ENCODE data around the gene PCF11.
A peak's percentile ranks its signal among the peaks of the same experiment; 100 is the strongest.

PCF11 gene

DNA sequence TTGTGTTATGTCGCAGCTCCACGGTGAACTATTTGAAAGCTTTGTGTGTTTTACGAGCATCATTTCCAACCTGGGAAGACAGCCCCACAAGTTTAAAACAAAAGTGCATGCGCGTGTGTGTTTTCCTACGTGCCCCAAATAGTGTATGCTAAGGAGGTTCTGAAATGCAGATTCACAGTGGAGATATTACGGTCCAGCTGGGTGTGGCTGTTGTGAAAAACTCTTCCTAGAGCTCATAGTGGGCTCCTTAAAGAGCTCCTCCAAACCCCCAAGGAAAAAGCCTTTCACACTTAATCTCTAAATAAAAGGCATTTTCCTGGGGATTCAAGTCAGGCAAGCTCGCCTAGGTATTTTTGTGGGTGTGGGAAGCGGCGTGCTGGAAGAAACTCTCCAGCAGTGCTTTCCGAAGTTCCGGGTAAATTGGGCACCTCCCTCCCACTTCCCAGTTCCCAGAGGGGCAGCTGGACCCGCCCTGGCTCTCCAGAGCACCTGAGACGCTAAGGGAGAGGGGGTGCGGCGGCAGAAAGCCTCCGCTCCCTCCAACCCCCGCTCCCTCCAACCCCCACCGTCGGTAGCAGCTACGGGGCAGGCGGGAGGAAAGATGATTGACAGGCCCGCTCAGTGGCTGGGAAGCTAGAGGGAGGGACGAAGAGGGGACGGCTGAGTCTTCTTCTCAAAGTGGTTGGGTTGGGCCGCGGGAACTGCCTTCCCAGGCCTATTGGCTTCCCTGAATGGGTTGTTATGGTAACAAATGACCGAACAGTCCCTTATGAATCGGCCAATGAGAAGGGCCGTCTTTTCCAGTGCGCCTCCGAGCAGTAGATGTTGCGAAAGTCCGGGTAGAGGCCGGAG lies 561 bp upstream of the PCF11 start:
- peak; percentile 83 for DNase-seq

DNA sequence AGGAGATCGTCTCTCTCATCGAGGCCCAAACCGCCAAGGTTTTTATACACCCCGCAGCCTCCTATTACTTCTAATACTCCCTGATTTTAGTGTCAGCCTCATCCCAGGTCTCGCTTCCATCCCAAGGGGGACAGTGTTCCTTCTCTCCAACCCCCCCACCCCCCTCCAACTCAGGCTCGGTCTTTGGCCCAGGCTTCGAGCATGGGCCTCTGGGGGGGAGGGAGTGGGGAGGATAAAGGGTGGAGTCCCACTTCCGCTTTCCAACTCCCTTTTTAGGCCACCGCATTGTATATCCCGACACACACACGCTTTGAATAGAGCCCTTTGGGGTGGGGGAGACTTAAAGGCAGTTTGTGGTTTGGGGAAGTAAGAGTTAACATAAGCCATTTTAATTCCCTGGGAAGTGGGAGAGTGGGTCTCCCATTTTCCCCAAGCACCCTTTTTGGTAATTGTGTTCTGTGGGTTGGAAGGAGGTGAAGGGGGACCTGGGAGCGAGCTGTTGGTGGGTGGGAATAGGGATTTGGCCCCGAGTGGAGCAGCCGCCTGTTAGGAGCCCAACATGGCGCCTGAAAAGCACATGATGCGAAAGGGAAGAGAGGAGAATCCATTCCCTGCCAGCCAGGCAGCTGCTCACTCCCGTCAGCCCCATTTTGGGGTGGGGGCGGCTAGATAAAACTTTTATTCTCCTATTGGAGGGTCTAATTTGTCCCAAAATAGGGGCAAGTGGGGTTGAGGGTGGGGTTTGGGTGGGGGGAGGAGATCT lies 844 bp downstream of the PCF11 start:
- no peak for DNase-seq

DNA sequence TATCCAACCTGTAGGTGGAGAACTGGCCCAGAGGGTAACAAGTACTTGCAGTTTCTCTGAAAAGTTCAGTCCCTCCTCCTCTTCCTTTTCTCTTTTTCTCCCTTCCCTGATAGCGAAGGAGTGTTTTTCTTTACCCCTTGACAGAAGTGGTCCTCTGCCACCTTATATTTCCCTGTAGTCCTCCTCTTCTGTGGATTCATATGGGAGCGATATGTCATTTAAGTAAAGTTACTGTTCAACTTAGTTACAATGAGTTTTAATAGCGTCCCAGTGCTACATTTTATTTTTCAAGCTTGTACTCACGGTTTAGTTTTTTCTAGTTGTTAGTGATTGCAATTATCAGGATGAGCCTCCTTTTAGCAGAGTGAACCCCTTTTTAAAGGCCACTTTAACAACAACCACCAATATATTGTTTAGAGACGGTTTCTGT lies 1.4 kb downstream of the PCF11 start:
- no peak for DNase-seq

DNA sequence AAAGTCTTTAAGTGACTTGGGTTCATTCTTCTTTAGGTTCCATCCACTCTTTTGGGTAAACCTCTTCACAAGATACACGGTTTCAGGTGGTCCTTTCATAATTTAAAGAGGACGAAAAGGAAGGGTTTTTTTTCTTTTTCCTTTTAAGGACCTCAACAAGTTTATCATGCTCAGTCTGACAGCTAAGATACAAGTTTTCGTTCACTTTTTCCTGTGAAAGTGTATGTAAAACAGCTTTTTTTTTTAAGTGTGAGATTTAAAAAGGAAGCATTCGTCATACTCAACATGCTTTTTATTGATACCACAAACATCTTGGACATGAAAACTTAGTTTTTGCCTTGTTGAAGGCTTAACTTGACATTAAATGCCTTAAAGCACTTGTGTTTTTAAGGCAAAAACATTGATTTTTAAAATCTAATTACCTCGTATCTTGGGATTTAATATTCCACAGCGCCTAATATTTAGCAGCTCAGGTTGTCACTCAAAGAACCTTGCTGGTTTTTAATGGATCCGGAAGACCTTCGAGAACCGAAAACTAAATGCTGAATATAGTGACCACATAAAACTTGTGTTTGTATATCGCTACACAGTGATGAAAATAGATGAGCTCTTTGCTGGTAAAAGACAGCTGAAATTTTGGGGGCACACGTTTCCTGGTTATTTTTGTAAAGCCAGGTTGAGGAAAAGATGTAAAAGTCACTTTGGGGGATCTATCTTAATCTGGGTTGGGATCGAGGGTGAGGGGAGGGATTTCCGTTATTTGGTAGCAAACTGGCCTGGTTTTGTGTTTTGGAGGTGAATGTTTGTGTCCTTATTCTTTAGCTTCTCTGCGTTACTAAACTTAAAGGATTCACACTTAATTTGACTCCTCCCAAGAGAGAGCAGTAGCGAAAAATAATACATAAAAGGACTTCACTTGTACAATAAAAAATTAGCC lies 2.3 kb downstream of the PCF11 start:
- no peak for DNase-seq

DNA sequence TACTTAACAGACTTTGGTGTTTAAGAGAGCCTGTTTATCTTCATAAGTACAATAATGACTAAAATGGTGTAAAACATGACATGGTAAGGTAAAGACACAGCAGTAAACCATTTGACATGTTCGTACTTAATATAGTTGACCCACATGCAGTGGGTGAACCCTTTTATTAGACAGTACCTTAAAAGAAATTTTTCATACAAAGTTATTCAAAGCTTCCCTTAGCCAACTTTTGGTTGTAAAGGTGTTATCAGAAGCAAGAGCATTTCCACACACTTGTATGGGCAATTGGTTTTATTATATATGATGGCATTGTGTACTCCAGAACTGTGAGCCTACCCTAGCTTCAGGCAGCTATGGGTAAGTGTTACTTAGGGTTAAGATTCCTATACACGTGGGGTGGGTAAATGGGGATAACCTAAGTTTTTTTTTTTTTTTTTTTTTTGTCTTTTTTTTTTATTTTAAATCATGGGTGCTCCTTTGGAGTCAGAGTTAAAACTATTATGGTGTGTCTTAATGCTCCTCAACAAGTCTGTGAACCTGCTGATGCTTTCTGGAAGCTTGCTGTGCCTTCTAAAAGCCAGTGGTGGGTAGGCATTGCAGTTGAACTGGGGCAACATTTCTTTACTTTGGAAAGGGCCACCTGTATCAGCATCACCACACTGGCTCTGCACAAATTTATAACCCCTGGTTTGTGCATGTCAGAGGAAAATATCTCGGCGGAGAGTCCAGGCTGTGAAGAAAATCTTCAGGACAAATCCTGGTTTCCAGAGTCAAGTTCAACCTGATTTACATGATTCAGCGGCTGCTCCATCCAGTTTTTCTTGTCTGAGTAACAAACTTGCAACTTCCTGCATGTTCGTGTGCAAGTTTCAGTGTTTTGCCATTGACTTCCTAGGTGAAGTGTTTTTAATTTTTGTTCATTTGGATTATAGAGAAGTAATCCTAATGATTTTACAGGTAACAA lies 3.3 kb downstream of the PCF11 start:
- DNase-seq = no peak

DNA sequence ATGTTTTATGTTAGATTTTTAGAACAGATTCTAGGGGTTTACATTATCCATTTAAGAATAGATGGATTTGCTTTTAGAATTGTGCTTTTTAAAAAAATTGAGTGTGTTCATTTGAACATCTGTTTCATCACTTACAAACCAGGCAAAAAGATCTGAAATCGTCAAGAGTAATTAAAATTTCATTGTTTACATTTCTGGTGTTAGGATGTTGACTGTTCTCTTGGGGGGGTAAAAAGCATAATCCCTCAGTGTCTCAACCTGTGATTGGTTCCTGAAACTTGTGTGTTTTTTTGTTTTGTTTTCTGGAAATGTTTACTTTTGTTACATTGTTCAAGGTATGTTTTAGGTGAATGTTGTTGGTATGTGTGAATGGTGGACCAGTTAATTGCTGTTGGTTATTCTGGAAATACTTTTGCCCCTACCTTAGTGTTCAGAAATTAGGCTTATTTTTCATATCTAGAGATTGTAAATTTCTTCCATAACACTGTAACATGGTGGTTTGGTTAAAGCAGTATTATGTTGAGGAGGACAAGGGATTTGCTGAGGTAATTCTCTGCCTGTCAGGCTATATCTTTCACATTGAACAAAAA lies 4.8 kb downstream of the PCF11 start:
- no peak for DNase-seq

DNA sequence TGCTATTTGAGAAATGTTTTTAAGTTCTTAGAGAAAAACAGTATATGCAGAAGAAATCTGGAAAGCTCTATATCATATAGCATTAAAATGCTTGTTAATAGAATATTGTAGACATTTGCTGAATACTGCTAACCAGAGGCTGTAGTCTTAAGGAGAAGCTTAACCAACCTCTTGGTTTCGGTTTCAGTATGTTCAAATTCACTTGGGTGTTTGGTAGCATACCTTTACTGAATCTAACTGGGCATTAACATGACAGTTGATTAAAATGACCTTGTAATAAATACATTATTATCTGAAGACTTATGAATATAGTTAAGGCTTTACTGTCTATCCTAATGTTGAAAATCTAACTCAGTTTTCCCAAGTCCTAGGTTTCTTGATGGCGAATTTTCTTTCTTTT lies 5.4 kb downstream of the PCF11 start:
- DNase-seq = no peak

DNA sequence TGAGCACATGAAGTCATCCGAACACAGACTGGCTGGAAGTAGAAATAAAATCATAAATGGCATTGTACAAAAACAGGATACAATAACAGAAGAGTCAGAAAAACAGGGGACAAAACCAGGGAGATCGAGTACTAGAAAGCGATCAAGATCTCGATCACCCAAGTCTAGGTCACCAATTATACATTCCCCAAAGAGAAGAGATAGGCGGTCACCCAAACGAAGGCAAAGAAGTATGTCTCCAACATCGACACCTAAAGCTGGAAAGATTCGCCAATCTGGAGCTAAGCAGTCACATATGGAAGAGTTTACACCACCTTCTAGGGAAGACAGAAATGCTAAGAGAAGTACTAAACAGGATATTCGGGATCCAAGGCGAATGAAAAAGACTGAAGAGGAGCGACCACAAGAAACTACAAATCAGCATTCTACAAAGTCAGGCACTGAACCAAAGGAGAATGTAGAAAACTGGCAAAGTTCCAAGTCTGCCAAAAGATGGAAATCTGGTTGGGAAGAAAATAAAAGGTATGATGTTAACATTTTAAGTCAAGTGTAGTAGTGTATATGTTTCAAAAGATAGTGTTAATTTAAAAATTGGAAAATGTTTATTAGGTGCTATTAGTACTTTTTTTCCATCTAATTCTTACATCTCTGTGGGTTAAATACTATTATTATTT lies 9.4 kb downstream of the PCF11 start:
- DNase-seq = no peak

DNA sequence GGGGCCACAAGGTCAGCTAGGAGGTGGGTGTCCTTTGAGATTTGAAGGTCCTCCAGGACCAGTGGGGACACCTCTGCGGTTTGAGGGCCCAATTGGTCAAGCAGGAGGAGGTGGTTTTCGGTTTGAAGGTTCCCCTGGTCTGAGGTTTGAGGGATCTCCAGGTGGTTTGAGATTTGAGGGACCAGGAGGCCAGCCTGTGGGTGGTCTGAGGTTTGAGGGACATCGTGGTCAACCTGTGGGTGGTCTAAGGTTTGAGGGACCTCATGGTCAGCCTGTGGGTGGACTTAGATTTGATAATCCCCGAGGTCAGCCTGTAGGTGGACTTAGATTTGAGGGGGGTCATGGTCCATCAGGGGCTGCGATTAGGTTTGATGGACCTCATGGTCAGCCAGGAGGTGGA lies 11.8 kb downstream of the PCF11 start:
- no peak for DNase-seq

DNA sequence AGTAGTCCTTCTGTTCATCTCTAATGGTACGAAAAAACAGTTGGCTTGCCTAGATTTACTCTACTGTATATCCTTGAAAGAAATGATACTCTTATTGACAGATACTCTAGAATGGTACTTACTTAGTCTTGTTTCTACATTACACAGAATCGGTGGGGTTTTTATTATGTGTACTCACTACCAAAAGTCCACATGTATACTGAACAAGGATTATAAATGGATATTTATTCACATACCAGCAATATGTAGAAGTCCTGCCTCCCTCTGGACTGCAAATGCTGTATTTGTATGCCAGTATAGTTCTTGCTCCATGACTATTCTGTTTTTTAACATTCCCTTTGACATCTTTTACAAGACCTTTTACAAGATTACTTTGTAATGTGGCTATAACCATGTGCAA lies 13.9 kb downstream of the PCF11 start:
- no peak for DNase-seq

DNA sequence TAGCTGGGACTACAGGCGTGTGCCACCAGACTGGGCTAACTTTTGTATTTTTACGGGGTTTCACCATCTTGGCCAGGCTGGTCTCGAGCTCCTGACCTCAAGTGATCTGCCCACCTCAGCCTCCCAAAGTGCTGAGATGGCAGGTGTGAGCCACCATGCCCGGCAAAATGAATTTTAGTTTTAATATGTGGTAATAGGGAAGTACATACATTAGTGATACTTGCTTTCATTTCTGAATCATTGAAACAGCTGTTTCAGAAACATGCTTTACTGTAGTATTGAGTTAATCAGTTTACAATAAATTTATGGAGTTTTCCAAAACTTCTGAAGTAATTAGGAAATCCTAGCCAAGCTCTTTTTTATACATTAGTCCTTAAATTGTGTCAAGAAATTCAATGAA lies 15.6 kb downstream of the PCF11 start:
- no peak for DNase-seq

DNA sequence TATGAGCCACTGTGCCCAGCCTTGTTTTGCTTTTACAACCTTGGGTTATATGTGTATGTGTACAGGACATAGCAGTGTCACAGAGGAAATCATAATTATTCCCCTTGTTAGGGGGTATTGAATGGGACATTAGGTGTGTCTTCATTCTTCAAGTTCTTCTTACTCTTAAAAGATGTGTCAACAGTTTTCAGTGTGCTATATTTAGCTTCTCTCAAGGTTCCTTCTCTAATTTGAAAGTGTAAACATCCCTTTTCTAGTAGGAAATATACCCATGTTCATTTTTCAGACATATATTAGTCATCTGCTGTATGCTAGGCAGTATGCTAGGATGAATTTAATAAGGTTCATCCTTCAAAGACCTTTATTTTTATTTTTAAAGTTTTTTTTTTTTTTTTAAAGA lies 17.1 kb downstream of the PCF11 start:
- DNase-seq = no peak

DNA sequence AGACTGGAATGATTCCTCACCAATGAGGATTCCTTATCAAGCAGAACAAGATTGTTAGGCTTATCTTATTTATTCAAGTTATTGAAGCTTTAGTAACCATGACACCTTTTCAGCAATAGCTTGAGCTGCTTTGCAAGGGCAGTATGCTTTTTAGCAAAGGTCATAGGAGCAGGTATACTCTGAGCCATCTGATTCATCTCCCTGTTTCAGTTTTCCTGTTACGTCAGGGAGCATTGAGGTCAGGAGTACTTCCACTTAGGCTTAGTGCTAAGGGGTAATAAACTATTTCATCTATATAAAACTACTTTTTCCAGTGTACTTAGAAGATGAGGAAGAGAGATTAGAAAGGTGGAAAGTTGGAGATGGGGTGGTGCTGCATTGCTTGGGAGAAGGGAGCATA lies 18.9 kb downstream of the PCF11 start:
- no peak for DNase-seq

DNA sequence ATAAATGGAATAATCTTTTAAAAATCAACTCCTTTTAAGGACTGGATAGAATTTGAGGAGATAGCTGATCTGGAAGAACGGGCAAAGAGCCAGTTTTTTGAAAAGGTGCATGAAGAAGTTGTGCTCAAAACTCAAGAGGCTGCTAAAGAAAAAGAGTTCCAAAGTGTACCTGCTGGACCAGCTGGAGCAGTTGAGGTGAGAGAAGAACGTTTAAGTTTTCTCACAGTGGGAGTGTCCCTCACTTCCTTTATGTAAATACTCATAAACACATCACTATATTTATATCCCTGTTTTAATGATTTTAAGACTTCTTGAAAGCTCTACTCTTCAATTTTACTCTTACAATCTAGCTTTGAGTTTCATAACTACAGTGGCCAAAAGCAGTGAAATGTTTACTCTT lies 24.9 kb downstream of the PCF11 start:
- DNase-seq = no peak

DNA sequence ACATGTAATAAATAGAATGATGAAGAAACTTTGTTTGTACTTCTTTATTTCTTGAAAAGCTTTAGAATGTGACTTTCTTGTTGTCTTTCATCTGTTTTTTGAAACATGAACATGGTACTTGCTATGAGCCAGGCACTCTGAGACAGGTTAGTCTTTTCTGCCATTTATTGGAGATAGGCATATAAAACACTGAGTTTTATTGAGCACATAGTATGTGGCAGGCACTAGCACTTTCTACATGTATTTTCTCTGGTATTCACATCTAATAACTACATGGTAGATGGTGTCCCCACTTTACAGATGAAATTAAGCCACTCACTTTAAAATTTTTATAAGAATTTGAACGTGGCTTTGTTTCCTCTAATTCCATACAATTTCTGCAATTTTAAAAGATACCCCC lies 28.8 kb downstream of the PCF11 start:
- DNase-seq = no peak

DNA sequence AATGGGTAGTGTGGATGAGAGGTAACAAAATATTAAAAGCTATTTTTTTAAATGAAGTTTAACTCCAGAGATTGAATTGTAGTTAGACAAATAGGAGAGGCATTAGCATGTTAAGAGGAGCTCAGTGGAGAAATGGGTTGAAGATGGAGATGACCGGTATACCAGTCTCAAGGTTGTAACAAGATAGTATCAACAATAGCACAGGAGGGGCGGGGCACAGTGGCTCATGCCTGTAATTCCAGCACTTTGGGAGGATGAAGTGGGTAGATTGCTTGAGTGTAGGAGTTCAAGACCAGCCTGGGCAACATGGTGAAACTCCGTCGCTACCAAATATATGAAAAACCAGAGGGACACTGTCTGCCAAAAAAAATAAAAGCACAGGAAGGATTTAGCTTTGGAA lies 30.5 kb downstream of the PCF11 start:
- no peak for DNase-seq

DNA sequence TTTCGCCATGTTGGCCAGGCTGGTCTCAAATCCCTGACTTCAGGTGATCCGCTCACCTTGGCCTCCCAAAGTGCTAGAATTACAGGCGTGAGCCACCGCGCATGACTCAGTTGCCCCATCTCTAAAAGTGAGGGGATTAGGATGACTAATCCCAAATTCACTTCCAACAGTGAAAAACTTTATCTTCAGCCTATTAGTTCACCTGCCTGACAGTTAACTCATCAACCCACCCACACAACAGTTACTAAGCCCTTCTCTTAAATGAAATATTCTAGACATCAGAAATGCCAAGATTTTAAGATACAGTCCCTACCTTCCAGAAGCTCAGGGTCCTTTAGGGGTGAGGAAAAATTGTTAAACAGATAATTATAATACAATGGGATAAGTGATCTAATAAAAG lies 34.6 kb downstream of the PCF11 start:
- no peak for DNase-seq

DNA sequence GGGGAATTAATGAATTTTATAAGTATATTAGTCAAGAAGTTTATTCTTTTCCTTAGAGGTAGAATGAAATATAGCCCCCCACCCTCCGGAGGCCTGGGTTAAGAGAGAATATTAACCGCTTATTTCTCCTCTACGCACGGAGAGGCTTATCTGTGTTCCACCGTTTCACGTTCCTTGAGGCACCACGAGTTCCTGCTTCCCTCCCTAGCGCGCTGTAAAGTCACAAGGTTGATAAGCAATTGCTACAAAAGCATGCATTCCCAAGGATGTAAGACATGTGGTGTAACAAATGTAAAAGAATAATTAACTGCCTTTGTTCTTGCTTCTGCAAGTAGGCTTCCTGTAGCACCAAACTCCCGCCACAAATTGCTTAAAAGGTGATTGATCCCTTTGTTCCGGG lies 35.1 kb downstream of the PCF11 start:
- DNase-seq = no peak

DNA sequence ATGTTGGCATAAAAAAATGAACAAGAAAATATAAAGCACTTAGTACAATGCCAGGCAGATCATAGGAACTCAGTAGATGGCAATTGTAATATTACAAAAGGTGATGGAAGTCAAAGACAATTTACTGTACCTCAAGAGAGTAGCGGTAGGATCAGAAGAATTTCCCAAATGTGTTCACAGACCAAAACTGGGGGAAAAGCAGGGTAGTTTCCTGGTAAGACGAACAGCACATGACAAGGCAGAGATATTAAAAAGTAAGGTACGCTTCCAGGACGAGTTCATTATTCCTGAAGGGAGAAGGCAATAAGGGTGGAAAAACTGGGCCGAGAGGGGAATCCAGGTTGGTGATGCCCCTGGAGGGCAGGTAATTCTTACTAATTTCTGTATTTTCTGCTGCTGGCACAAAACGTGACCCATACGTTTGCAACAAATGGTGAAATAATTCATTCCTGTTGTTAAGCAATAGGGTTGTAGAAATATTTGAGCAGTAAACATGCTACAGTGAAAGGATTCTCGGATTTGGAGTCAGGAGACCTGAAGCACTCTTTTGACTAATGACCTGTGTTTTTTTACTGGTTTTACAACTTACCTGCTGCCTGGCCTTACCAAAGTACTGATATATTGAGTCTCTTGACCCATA lies 35.8 kb downstream of the PCF11 start:
- no peak for DNase-seq

Data from GOT3 (cell line).